Activated CD8-positive, alpha-beta memory T cell treated with anti-CD3 and anti-CD28 coated beads, Interleukin-2, amount 10 ng/mL, durations not matched to agents 7 days and 5 days (primary cell): ENCODE results near the gene NEDD9. TPM values are rescaled to one million over a fixed set of nuclear protein-coding genes. Genes with fewer than 3 reads are reported as not detected.

Experiments
- ATAC-seq: fragments of 150-1000 bp; cut with Tn5 transposase; one replicate; pipeline ENCODE4 v1.10.0; 2021; ENCODE audit warnings: moderate library complexity
- CTCF ChIA-PET: fragments of 350-600 bp; sonication (Branson Sonifier 250); formaldehyde crosslinking; loops from one replicate; lab custom pipeline; 2021; ENCODE audit warnings: antibody characterized with exemption; lab: Charles Lee
- DNase-seq: peaks from one replicate; pipeline ENCODE4 v3.0.0-alpha.2; 2020
- H3K27ac Mint-ChIP-seq: one replicate; pipeline ENCODE4 v1.8.0; 2021; ENCODE audit warnings: mild to moderate bottlenecking, mixed read lengths
- H3K27me3 Mint-ChIP-seq: one replicate; pipeline ENCODE4 v1.8.0; 2021; ENCODE audit warnings: mixed read lengths
- H3K36me3 Mint-ChIP-seq: one replicate; pipeline ENCODE4 v1.8.0; 2021; ENCODE audit warnings: mild to moderate bottlenecking, mixed read lengths
- H3K4me1 Mint-ChIP-seq: one replicate; pipeline ENCODE4 v1.8.0; 2021; ENCODE audit warnings: mixed read lengths
- H3K4me3 Mint-ChIP-seq: one replicate; pipeline ENCODE4 v1.8.0; 2021; ENCODE audit warnings: mild to moderate bottlenecking, moderate library complexity, mixed read lengths
- H3K9me3 Mint-ChIP-seq: one replicate; pipeline ENCODE4 v1.8.0; 2022; ENCODE audit warnings: low read depth, mixed read lengths
- total RNA-seq, 2 experiments: library from RNA; stranded (reverse); gene quantifications; one replicate each; pipeline ENCODE4 v1.2.3, GENCODE V29; 2021

The NEDD9 gene
- total RNA-seq, 2 experiments from 2014 or later, result 84.5 to 114 TPM

DNA sequence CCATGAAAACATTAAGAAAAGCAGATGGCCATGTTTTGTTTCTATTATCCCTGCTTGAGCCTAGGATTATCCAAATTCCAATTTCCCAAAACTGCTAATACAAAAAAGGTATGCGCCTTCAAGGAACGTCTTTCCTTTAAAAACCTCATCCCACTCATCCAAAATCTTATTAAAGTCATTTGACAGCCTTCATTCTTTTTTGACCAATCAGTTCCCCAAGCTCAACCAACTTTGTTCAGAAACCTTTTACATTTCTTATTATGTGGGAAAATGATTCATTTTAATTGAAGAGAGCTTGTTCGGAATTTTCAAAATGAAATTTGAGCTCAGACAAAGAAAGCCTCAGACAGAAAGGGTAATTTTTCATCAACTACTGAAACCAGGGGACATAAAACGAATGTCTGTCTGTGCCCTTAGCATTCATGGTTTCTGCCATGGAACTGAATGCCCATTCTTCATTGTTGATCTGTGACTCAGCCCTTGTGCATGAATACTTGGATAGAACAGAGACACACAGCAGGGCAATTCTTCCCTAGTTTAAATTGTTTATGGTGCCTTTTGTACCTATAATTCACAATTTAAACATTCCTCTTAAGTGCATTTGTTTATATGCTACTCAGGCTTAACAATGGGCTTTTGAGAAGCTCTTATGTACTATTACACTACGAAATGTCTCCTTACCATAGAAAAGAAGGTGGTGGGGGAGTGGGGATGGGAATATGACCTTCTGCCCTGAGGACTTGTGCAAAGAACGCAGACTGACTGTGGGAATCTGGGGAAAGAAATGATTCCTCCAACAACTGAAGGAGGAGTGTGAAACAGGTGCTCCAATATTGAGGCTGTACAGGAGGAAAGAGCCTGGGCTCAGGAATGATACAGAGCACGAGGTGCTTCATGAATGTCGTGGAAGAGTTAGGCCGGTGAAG lies 71.2 kb downstream of the NEDD9 start:
- no peak for ATAC-seq
- peaks cover under 1% of the 10 kb centered on the region for H3K27me3 Mint-ChIP-seq

DNA sequence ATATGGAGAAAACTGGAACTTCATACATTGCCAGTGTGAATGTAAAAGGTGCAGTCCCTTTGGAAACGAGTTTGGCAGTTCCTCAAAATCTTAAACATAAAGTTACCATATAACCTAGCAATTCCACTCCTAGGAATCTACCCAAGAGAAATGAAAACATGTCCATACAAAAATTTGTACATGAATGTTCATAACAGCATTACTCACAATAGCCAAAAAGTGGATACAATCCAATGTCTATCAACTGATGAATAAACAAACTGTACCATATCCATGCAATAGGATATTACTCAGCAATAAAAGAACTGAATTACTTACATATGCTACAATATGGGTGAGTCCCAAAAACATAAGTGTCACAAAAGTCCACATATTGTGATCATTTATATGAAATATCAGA lies 72.3 kb downstream of the NEDD9 start:
- DNase-seq (no peak), ATAC-seq (no peak)
- Mint-ChIP-seq H3K27ac (no peak overlapping the region), H3K9me3 (no peaks in the 10 kb centered on the region), H3K4me1 (peaks cover 21% of the 10 kb centered on the region), H3K36me3 (peaks cover 11% of the 10 kb centered on the region), H3K4me3 (no peak overlapping the region), H3K27me3 (peaks cover 6% of the 10 kb centered on the region)
- CTCF ChIA-PET, result no interaction called here

More for the DNA sequence above, 71.2 kb downstream of the NEDD9 start:
- peaks cover 11% of the 10 kb centered on the region for H3K36me3 Mint-ChIP-seq
- no peaks in the 10 kb centered on the region for H3K9me3 Mint-ChIP-seq
- H3K4me1 Mint-ChIP-seq, result peaks cover 29% of the 10 kb centered on the region
- DNase-seq, result no peak
- H3K4me3 Mint-ChIP-seq, result no peak overlapping the region
- no peak overlapping the region for H3K27ac Mint-ChIP-seq
- CTCF ChIA-PET, result no interaction called here

DNA sequence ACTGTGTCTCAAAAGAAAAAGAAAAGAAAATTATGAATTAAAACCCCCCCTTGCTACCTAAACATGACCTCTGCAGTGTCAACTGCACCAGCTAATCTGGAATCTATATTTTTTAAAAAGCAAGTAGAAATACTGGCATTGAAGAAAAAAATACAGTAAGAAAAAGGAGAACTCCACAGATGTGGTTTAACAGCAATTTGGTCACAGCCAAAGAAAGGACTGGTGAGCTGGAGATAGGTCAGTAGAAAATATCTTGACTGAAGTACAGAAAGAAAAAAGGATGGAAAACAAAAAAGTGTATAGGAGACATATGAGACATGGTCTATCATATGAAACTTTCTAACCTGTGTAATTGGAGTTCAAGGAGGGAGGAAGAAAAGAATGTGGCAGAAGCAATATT lies 76.9 kb downstream of the NEDD9 start:
- peaks cover 16% of the 10 kb centered on the region for H3K27me3 Mint-ChIP-seq
- H3K4me3 Mint-ChIP-seq, result no peak overlapping the region
- peaks cover 10% of the 10 kb centered on the region for H3K4me1 Mint-ChIP-seq
- DNase-seq, result no peak
- H3K27ac Mint-ChIP-seq, result no peak overlapping the region
- H3K36me3 Mint-ChIP-seq, result peaks cover 7% of the 10 kb centered on the region
- CTCF ChIA-PET, result interaction anchor here (1.1 to 1.9 kb wide), 4 partner anchors 9 to 339 kb away, joined by 3 to 9 read pairs (median 5); no protein-coding TSS in a partner anchor
- H3K9me3 Mint-ChIP-seq, result no peaks in the 10 kb centered on the region
- no peak for ATAC-seq

DNA sequence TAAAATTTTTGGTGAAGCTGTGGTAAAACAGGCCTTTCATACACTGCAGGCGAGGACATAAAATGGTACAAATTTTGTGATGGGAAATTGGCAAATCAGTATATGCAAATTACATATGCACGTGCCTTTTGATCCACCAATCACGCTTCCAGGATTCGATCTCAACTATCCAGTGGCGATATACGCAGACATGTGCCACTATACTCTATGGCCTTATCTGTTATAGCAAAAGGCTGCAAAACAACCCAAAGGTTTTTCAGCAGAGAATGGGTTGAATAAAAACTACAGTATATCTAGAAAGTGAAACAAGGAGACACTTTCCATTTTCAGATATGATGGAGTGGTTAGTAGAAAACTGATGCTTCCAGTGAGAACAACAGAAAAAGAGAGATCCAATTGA lies 79.0 kb downstream of the NEDD9 start:
- DNase-seq (no peak), ATAC-seq (no peak)
- CTCF ChIA-PET, result no interaction called here
- Mint-ChIP-seq H3K27me3 (peaks cover 16% of the 10 kb centered on the region), H3K36me3 (peaks cover 6% of the 10 kb centered on the region), H3K4me1 (peaks cover 10% of the 10 kb centered on the region), H3K4me3 (peak overlapping the region; percentile 43), H3K9me3 (no peaks in the 10 kb centered on the region), H3K27ac (no peak overlapping the region)

- DNase-seq (no peak), ATAC-seq (no peak)
- Mint-ChIP-seq H3K9me3 (no peaks in the 10 kb centered on the region), H3K4me1 (peaks cover 10% of the 10 kb centered on the region), H3K36me3 (peaks cover 4% of the 10 kb centered on the region), H3K27me3 (peaks cover 16% of the 10 kb centered on the region), H3K27ac (no peak overlapping the region), H3K4me3 (no peak overlapping the region)
- CTCF ChIA-PET, result interaction anchor here (0.8 to 1.2 kb wide), 3 partner anchors 343 to 423 kb away, joined by 3 to 4 read pairs (median 3); no protein-coding TSS in a partner anchor
Observed at GRCh38 chr6:11152581-11152980, 79.9 kb downstream of the NEDD9 start.

DNA sequence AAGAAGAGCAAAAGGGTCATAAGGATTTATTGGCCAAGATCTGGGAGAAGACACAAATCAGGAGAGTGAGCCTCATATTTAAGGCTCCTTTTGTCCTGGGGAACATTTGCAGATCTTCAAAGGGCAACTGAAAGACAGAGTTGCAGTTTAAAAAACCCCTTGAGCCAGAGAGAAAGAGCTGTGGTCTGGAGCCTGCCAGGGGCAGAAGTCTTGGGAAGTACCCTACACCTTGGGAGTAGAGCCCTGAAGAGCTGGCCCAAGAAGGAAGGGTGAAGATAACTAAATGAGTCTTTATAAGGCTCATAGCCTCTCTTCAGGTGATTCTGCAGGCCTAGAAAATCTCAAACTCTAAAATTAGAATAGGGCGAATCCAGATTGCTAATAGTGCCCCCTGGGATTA lies 81.0 kb downstream of the NEDD9 start:
- CTCF ChIA-PET, result interaction anchor here (0.7 to 1.1 kb wide), 4 partner anchors 15 to 424 kb away, joined by 3 to 4 read pairs (median 4); no protein-coding TSS in a partner anchor
- H3K36me3 Mint-ChIP-seq, result peaks cover 3% of the 10 kb centered on the region
- H3K27me3 Mint-ChIP-seq, result peaks cover 16% of the 10 kb centered on the region
- no peak overlapping the region for H3K4me3 Mint-ChIP-seq
- H3K27ac Mint-ChIP-seq, result no peak overlapping the region
- H3K4me1 Mint-ChIP-seq, result peaks cover 10% of the 10 kb centered on the region
- DNase-seq (no peak), ATAC-seq (no peak)
- H3K9me3 Mint-ChIP-seq, result no peaks in the 10 kb centered on the region

DNA sequence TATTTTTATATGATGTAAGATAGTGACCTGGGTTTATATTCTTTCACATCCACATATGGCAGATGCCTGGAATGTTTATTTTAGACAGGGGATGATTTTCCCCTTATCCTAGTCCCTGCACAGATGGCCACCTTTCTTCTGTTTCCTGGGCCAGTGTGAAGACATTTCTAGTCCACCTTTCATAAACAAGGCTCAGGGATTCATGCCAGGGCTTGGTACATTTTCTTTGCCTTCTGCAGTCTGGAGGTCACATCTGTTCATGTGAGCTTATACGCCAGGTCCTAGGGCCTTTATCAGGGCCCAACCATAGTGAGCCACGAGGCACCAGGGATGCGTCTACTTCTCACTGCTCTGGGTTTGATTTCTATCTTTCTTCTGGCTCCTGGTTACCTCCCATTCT lies 82.9 kb downstream of the NEDD9 start:
- no peak overlapping the region for H3K27ac Mint-ChIP-seq
- H3K36me3 Mint-ChIP-seq, result no peaks in the 10 kb centered on the region
- H3K9me3 Mint-ChIP-seq, result no peaks in the 10 kb centered on the region
- DNase-seq (no peak), ATAC-seq (no peak)
- peaks cover 8% of the 10 kb centered on the region for H3K4me1 Mint-ChIP-seq
- H3K27me3 Mint-ChIP-seq, result peaks cover 5% of the 10 kb centered on the region
- no peak overlapping the region for H3K4me3 Mint-ChIP-seq
- CTCF ChIA-PET, result interaction anchor here (1.0 to 1.6 kb wide), 3 partner anchors 340 to 347 kb away, joined by 3 to 6 read pairs (median 5); no protein-coding TSS in a partner anchor

GRCh38 chr6:11146117-11146826 lies 86.2 kb downstream of the NEDD9 start:
- H3K4me3 Mint-ChIP-seq, result no peak overlapping the region
- no peak for DNase-seq
- H3K9me3 Mint-ChIP-seq, result no peaks in the 10 kb centered on the region
- H3K27ac Mint-ChIP-seq, result no peak overlapping the region
- no peak for ATAC-seq
- no peaks in the 10 kb centered on the region for H3K27me3 Mint-ChIP-seq
- H3K36me3 Mint-ChIP-seq, result no peaks in the 10 kb centered on the region
- H3K4me1 Mint-ChIP-seq, result peaks cover 4% of the 10 kb centered on the region
- CTCF ChIA-PET, result interaction anchor here (0.6 to 6.2 kb wide), 3 partner anchors 8 to 1007 kb away, joined by 3 to 111 read pairs (median 9); no protein-coding TSS in a partner anchor

DNA sequence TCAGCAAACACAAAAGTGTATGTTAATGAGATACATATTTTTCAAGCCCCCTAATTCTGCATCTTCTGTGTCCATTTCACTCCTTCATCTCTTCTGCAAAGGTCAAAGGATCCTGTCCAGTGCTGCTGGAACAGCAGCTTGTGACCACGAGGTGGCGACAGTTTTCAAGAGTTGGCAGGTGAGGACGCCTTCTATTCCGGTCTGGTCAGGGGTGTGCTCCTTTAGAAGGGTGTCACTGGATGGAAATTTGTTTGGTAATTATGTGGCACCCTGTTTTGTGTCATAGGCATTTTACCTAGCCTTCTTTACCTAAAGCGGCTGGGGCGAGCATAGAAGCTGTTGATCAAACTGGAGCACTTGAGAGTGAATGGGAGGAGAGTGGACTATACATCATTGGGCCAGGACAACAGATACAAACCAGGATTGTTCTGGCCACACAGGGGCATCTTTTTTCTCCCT lies 88.0 kb downstream of the NEDD9 start:
- H3K27ac Mint-ChIP-seq, result peak overlapping the region; percentile 13
- no peaks in the 10 kb centered on the region for H3K36me3 Mint-ChIP-seq
- H3K4me1 Mint-ChIP-seq, result peaks cover 5% of the 10 kb centered on the region
- H3K27me3 Mint-ChIP-seq, result no peaks in the 10 kb centered on the region
- no peak overlapping the region for H3K4me3 Mint-ChIP-seq
- peak; percentile 97 for ATAC-seq
- no peaks in the 10 kb centered on the region for H3K9me3 Mint-ChIP-seq
- CTCF ChIA-PET, result interaction anchor here (0.6 to 6.2 kb wide), 17 partner anchors 10 to 431 kb away, joined by 3 to 111 read pairs (median 4); no protein-coding TSS in a partner anchor
- DNase-seq, result peak; percentile 88

DNA sequence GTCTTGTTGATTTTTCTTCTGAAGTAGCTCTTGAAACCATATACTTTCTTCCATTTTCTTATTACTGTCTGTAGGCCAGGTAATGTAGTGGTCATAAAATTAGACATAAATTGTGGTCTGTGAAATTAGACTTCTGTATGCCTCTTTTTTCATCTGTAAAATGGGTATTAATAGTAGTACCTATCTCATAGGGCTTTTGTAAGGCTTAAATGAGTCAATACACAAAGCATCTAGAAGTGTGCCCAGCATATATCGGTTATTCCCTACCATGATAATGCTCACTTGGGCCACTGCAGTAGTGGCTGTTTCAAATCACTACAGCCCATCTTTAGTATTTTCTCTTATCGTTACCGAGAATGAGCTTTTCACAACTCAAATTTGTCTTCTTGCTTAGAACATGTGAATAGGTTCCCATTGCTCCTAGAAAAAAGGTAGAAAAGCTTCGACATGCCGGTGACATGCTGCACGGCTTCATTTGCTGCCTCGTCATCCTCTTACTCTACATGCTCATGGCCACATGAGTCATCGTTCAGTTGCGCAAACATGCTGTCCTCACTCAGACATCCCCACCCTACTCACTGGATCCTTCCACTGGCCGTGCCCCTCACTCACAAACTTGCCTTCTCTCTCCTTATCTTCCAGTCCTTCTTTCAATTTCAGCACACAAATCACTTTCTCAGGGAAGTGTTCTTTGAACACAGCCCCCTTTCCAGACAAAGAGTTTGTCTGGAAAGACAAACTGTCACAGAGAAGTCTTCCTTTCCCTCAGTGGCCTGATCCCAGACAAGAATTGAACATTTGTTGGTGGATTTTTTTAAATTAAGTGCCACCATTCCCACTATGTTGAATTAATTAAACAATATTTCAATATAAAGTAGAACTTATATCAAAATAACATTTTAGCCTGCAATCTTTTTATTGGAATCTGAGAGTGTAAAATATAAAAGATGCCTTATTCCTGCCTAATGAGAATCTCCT lies 88.8 kb downstream of the NEDD9 start:
- CTCF ChIA-PET, result interaction anchor here (0.6 to 6.2 kb wide), 20 partner anchors 10 to 432 kb away, joined by 3 to 111 read pairs (median 4); no protein-coding TSS in a partner anchor
- ATAC-seq, result no peak

GRCh38 chr6:11142296-11143027 lies 90.0 kb downstream of the NEDD9 start:
- peaks cover 4% of the 10 kb centered on the region for H3K36me3 Mint-ChIP-seq
- no peak for ATAC-seq
- no peaks in the 10 kb centered on the region for H3K9me3 Mint-ChIP-seq
- no peaks in the 10 kb centered on the region for H3K27me3 Mint-ChIP-seq
- CTCF ChIA-PET, result interaction anchor here (1.1 to 6.2 kb wide), 4 partner anchors 27 to 433 kb away, joined by 5 to 111 read pairs (median 11); no protein-coding TSS in a partner anchor
- no peak overlapping the region for H3K4me3 Mint-ChIP-seq
- H3K27ac Mint-ChIP-seq, result no peak overlapping the region
- H3K4me1 Mint-ChIP-seq, result peaks cover 9% of the 10 kb centered on the region
- no peak for DNase-seq

More for the DNA sequence above, 88.8 kb downstream of the NEDD9 start:
- no peak for DNase-seq
- no peak overlapping the region for H3K27ac Mint-ChIP-seq
- H3K36me3 Mint-ChIP-seq, result peaks cover 4% of the 10 kb centered on the region
- no peaks in the 10 kb centered on the region for H3K27me3 Mint-ChIP-seq
- no peaks in the 10 kb centered on the region for H3K9me3 Mint-ChIP-seq
- H3K4me1 Mint-ChIP-seq, result peaks cover 9% of the 10 kb centered on the region
- H3K4me3 Mint-ChIP-seq, result no peak overlapping the region
